Activated CD4-positive, alpha-beta T cell treated with anti-CD3 and anti-CD28 coated beads, Interleukin-2, amount 10 ng/mL, durations not matched to agents 7 days and 5 days (primary cell): ENCODE measurements around the gene MEGF8. TPM values are rescaled to one million over a fixed set of nuclear protein-coding genes. Genes with fewer than 3 reads are reported as not detected.
"Not testable (repeated sequence)": the region's sequence is repeated elsewhere in the genome, so short reads cannot be mapped to it uniquely, and the experiment has no call there.

ENCODE experiments used
- CTCF ChIA-PET: fragments of 350-600 bp; sonication (Branson Sonifier 250); formaldehyde crosslinking; loops from one replicate; lab custom pipeline; 2021; ENCODE audit warnings: antibody characterized with exemption; lab: Charles Lee
- POLR2A ChIA-PET: fragments of 350-600 bp; sonication (Branson Sonifier 250); formaldehyde crosslinking; loops from one replicate; lab custom pipeline; 2021; ENCODE audit warnings: antibody characterized with exemption; lab: Charles Lee
- DNase-seq: peaks from one replicate; pipeline ENCODE4 v3.0.0-alpha.2; 2020
- H3K27ac Mint-ChIP-seq: one replicate; pipeline ENCODE4 v1.8.0; 2021; ENCODE audit warnings: mild to moderate bottlenecking, moderate library complexity, mixed read lengths
- H3K27me3 Mint-ChIP-seq: one replicate; pipeline ENCODE4 v1.8.0; 2021; ENCODE audit warnings: mixed read lengths
- H3K36me3 Mint-ChIP-seq: one replicate; pipeline ENCODE4 v1.8.0; 2021; ENCODE audit warnings: low read depth, mixed read lengths
- H3K4me1 Mint-ChIP-seq: one replicate; pipeline ENCODE4 v1.8.0; 2021; ENCODE audit warnings: mixed read lengths
- H3K4me3 Mint-ChIP-seq: one replicate; pipeline ENCODE4 v1.8.0; 2021; ENCODE audit warnings: mild to moderate bottlenecking, moderate library complexity, mixed read lengths
- H3K9me3 Mint-ChIP-seq: one replicate; pipeline ENCODE4 v1.8.0; 2021; ENCODE audit warnings: mixed read lengths
- total RNA-seq, 2 experiments: library from RNA; stranded (reverse); gene quantifications; one replicate each; pipeline ENCODE4 v1.2.3, GENCODE V29; 2021

MEGF8 gene
- total RNA-seq, 2 experiments from 2014 or later, result 3.3 to 3.7 TPM

DNA sequence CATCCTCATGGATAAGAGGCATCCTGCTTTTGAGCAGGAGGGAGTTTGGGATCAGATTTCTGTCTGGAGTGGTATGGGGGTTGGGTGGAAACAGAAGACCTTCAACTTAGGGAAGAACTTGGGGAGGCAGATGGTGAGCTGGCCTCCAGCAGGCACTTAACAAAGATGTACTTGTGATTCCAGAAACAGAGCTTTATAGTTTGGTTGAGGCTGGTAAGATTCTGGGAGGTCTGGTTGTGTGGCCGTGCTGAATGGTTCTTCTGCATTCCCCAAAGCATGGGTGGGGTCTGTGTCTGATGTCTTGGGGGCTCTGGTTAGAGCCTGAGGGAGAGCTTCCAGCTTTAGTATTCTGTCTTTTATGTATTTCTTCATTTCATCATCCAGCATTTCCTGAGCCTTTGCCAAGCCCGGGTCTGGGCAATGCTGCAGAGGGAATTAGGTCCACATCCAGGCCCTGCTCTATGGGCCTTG, 4.8 kb downstream of the MEGF8 start:
- Mint-ChIP-seq H3K4me3 (no peak overlapping the region), H3K9me3 (no peaks in the 10 kb centered on the region), H3K4me1 (peaks cover 12% of the 10 kb centered on the region), H3K27me3 (peaks cover under 1% of the 10 kb centered on the region), H3K27ac (no peak overlapping the region), H3K36me3 (no peaks in the 10 kb centered on the region)
- ChIA-PET CTCF (interaction anchor here (1.0 kb wide), 1 partner anchor 198 kb away, joined by 3 read pairs; the partner anchor contains the start of gene POU2F2), POLR2A (no interaction called here)
- no peak for DNase-seq

DNA sequence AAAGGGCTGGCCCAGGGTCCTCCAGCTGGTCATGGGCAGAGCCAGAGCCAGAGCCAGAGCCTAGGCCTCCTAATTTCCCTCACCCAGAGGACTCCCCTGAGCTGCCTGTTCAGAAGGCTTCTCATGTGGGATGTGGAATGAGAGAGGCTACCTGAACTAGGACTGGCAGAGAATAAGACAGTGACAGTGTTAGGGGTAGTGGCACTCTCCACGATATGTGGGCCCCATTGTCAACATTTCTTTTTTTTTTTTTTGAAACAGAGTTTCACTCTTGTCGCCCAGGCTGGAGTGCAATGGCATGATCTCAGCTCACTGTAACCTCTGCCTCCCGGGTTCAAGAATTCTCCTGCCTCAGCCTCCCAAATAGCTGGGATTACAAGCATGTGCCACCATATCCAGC, 5.9 kb downstream of the MEGF8 start:
- H3K4me1 Mint-ChIP-seq, H3K4me3 Mint-ChIP-seq, H3K27ac Mint-ChIP-seq, DNase-seq, H3K9me3 Mint-ChIP-seq, POLR2A ChIA-PET, CTCF ChIA-PET, H3K27me3 Mint-ChIP-seq, H3K36me3 Mint-ChIP-seq: not testable (repeated sequence)

DNA sequence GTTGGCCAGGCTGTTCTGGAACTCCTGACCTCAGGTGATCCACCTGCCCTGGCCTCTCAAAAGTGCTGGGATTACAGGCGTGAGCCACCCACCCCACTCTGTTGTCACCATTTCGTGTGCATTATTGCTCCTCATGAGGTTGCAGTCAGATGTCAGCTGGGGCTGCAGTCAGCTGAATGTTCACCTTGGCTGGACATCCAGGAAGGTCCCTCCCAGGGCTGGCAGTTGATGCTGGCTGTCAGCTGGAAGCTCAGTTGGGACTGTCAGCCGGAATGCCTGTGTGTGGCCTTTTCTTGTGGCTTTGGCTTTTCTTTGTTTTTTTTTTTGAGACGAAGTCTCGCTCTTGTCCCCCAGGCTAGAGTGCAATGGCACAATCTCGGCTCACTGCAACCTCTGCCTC, 6.6 kb downstream of the MEGF8 start:
- no peaks in the 10 kb centered on the region for H3K27me3 Mint-ChIP-seq
- CTCF ChIA-PET, result no interaction called here

DNA sequence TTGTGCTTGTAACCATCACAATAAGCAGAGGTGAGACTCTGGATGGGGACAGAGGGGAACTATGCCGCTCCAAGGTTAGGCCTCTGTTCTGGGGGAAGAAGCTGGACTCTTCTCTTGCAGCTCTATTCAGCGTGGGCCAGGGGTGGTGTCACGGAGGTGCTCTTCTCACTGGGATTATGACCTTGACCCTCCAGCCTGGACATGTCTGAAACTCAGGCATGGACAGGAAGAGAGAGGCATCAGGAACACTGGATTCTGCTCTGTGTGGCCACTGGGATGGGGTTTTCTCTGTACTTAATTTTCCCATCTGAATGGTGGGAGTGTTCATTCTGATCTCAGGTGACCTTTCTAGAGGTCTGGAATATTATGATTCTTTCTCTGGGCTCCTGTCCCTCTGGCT, 7.6 kb downstream of the MEGF8 start:
- ChIA-PET POLR2A (no interaction called here), CTCF (no interaction called here)
- H3K4me3 Mint-ChIP-seq, result no peak overlapping the region
- no peaks in the 10 kb centered on the region for H3K4me1 Mint-ChIP-seq
- DNase-seq, result no peak
- H3K36me3 Mint-ChIP-seq, result no peaks in the 10 kb centered on the region
- no peak overlapping the region for H3K27ac Mint-ChIP-seq
- H3K9me3 Mint-ChIP-seq, result no peaks in the 10 kb centered on the region
- no peaks in the 10 kb centered on the region for H3K27me3 Mint-ChIP-seq

More for the DNA sequence above, 6.6 kb downstream of the MEGF8 start:
- Mint-ChIP-seq H3K4me1 (peaks cover 1% of the 10 kb centered on the region), H3K36me3 (no peaks in the 10 kb centered on the region), H3K4me3 (no peak overlapping the region), H3K27ac (no peak overlapping the region), H3K9me3 (no peaks in the 10 kb centered on the region)
- no peak for DNase-seq
- POLR2A ChIA-PET, result no interaction called here

DNA sequence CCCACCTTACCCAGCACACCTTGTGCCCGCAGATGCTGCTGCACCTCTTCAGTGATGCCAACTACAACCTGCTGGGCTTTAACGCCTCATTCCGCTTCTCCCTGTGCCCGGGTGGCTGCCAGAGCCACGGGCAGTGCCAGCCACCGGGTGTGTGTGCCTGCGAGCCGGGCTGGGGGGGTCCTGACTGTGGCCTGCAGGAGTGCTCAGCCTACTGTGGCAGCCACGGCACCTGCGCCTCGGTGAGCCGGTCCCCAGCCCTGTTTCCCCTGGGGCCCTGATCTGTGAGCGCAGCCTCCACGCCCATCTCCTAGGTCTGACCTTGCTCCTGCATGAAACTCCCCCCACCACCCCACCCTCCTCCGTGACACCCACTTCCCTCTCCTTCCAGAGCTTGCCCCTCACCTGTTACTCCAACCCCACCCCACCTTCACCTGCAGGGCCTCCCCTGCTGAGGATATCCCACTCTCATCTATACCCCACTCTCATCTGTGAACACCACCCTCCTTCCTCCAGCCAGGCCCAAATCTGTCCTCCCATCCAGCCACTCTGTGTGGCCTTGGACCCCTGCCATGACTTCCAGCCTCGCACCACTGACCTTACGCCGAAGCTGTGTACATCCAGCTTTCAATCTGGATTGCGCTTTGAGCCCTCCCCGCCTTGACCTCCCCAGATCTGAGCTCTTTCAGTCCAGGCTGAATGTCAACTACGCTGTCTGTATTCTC, 8.7 kb downstream of the MEGF8 start:
- no peaks in the 10 kb centered on the region for H3K36me3 Mint-ChIP-seq
- POLR2A ChIA-PET, result no interaction called here

DNA sequence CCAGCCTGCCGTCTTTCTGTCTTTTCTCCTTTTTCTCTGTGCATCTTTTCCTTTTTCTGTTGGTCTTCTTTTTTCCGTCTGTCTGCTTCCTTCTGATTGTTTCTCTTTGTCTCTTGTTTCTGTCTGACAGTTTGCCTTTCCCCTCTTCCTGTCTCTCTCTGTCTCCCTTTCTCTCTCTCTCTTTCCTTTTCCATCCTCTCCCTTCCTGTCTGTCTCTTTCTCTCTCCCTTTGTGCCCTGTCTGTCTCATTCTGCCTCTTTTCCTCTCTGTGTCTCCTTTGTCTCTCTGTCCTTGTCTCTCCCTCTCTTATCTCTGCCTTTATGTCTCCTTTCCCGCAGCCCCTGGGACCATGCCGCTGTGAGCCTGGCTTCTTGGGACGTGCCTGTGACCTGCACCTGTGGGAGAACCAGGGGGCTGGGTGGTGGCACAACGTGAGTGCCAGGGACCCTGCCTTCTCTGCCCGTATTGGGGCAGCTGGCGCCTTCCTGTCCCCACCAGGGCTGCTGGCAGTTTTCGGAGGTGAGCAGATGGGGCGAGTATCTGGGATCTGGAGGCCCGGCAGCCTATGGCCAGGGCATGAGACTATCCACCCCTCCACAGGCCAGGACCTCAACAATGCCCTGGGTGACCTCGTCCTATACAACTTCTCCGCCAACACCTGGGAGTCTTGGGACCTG, 9.4 kb downstream of the MEGF8 start:
- Mint-ChIP-seq H3K36me3 (no peaks in the 10 kb centered on the region), H3K4me3 (no peak overlapping the region), H3K27ac (no peak overlapping the region), H3K4me1 (no peaks in the 10 kb centered on the region), H3K27me3 (no peaks in the 10 kb centered on the region), H3K9me3 (no peaks in the 10 kb centered on the region)
- DNase-seq, result no peak
- POLR2A ChIA-PET, result no interaction called here
- CTCF ChIA-PET, result no interaction called here

More for the DNA sequence above, 8.7 kb downstream of the MEGF8 start:
- no peak overlapping the region for H3K27ac Mint-ChIP-seq
- no peaks in the 10 kb centered on the region for H3K27me3 Mint-ChIP-seq
- H3K9me3 Mint-ChIP-seq, result no peaks in the 10 kb centered on the region
- DNase-seq, result no peak
- no peaks in the 10 kb centered on the region for H3K4me1 Mint-ChIP-seq
- CTCF ChIA-PET, result interaction anchor here (0.6 kb wide), 1 partner anchor 372 kb away, joined by 3 read pairs; no protein-coding TSS in a partner anchor
- no peak overlapping the region for H3K4me3 Mint-ChIP-seq

GRCh38 chr19:42335374-42335936, 10.0 kb downstream of the MEGF8 start:
- Mint-ChIP-seq H3K27me3 (no peaks in the 10 kb centered on the region), H3K9me3 (no peaks in the 10 kb centered on the region)
- CTCF ChIA-PET, result interaction anchor here (0.6 kb wide), 1 partner anchor 12 kb away, joined by 3 read pairs; no protein-coding TSS in a partner anchor

DNA sequence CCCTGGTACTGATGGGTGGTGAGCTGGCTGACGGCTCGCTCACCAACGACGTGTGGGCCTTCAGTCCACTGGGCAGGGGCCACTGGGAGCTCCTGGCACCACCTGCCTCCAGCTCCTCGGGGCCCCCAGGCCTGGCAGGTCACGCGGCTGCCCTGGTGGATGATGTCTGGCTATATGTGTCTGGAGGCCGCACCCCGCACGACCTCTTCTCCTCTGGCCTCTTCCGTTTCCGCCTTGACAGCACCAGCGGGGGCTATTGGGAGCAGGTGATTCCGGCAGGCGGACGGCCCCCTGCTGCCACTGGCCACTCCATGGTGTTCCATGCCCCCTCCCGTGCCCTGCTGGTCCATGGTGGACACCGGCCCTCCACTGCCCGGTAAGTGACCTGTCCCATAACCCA, 10.5 kb downstream of the MEGF8 start:
- no peak for DNase-seq
- ChIA-PET POLR2A (no interaction called here), CTCF (interaction anchor here (0.6 kb wide), 1 partner anchor 11 kb away, joined by 3 read pairs; no protein-coding TSS in a partner anchor)
- Mint-ChIP-seq H3K36me3 (no peaks in the 10 kb centered on the region), H3K4me1 (no peaks in the 10 kb centered on the region), H3K27me3 (no peaks in the 10 kb centered on the region), H3K9me3 (no peaks in the 10 kb centered on the region), H3K27ac (no peak overlapping the region), H3K4me3 (no peak overlapping the region)

More at GRCh38 chr19:42335374-42335936, 10.0 kb downstream of the MEGF8 start:
- POLR2A ChIA-PET, result no interaction called here
- Mint-ChIP-seq H3K27ac (no peak overlapping the region), H3K36me3 (no peaks in the 10 kb centered on the region), H3K4me3 (no peak overlapping the region), H3K4me1 (no peaks in the 10 kb centered on the region)
- DNase-seq, result no peak

DNA sequence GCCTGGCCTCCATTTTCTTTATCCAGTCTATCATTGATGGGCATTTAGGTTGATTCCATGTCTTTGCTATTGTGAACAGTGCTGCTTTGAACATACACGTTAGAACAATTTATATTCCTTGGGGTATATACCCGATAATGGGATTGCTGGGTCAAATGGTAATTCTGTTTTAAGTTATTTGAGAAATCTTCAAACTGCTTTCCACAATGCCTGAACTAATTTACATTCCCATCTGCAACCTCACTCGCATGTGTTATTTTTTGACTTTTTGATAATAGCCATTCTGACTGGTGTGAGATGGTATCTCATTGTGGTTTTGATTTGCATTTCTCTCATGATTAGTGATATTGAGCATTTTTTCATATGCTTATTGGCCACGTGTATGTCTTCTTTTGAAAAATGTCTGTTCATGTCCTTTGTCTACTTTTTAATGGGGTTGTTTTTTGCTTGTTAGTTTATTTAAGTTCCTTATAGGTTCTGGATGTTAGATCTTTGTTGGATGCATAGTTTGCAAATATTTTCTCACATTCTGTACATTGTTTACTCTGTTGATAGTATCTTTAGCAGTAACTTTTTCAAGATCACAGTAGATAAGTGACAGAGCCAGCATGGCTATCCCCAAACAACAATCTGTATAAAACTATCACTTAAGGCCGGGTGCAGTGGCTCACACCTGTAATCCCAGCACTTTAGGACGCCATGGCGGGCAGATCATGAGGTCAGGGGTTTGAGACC, 13.9 kb downstream of the MEGF8 start:
- H3K4me3 Mint-ChIP-seq, H3K27ac Mint-ChIP-seq, H3K36me3 Mint-ChIP-seq, POLR2A ChIA-PET, DNase-seq, H3K9me3 Mint-ChIP-seq, H3K4me1 Mint-ChIP-seq, H3K27me3 Mint-ChIP-seq: not testable (repeated sequence)
- CTCF ChIA-PET, result interaction anchor here (0.9 kb wide), 1 partner anchor 12 kb away, joined by 3 read pairs; no protein-coding TSS in a partner anchor

- DNase-seq, H3K4me3 Mint-ChIP-seq, H3K27me3 Mint-ChIP-seq, H3K27ac Mint-ChIP-seq, POLR2A ChIA-PET, H3K36me3 Mint-ChIP-seq, H3K9me3 Mint-ChIP-seq, H3K4me1 Mint-ChIP-seq: not testable (repeated sequence)
- CTCF ChIA-PET, result interaction anchor here (0.9 kb wide), 1 partner anchor 12 kb away, joined by 3 read pairs; no protein-coding TSS in a partner anchor
Measured at GRCh38 chr19:42339922-42340321, 14.5 kb downstream of the MEGF8 start.

DNA sequence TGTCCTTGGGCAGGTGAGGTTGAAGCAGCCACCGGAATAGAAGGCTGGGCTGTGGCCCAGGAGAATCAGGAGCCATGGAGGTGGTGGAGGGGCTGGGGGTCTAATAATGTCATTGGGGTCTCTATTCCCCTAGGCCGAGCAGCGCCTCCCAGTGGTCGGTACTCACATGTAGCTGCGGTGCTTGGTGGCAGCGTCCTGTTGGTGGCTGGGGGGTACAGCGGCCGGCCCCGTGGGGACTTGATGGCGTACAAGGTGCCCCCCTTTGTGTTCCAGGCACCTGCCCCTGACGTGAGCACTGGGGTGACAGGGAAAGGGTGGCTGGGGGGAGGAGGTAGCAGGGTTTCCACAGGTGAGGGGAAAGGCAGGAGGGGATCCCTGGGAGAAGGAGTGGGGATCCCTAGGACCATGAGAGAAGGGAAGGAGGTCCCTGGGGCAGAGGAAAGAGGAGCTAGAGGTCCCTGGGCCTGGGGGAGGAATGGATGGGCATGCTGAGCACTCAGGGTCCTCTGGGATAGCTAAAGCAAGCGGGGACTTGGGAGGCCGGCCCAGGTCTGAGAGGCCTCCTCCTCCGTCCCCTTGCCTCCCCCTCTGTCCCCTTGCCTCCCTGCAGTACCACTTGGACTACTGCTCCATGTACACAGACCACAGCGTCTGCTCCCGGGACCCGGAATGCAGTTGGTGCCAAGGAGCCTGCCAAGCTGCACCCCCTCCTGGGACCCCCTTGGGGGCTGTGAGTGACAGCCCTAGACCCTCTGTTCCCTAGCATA, 18.1 kb downstream of the MEGF8 start:
- H3K4me3 Mint-ChIP-seq, result no peak overlapping the region
- H3K9me3 Mint-ChIP-seq, result no peaks in the 10 kb centered on the region
- no peaks in the 10 kb centered on the region for H3K36me3 Mint-ChIP-seq
- no peaks in the 10 kb centered on the region for H3K4me1 Mint-ChIP-seq
- no peak for DNase-seq
- POLR2A ChIA-PET, result no interaction called here
- CTCF ChIA-PET, result interaction anchor here (0.6 to 1.1 kb wide), 2 partner anchors 11 to 17 kb away, joined by 3 read pairs; no protein-coding TSS in a partner anchor
- no peaks in the 10 kb centered on the region for H3K27me3 Mint-ChIP-seq
- H3K27ac Mint-ChIP-seq, result peak overlapping the region; percentile 48
